Measurements from ENCODE around the gene FMNL2. TPM values are rescaled to one million over a fixed set of nuclear protein-coding genes. Genes with fewer than 3 reads are reported as not detected.

FMNL2 gene
- total and polyA plus RNA-seq, 2 of the 4 experiments (the other 2 are of a cell fraction): 10.9 to 11.4 TPM

GRCh38 chr2:152443771-152444170, 108.8 kb downstream of the FMNL2 start:
- H3K56ac ChIP-seq (ENCODE audit: extremely low read depth, insufficient read depth, low read length): no peak overlapping the region
- CTCF ChIA-PET: no interaction called here
- in situ Hi-C loops (cut with MboI; ENCODE audit: low sequenced_read_pairs) (no loop called here), dilution Hi-C loops (cut with HindIII; ENCODE audit: low sequenced_read_pairs, unreplicated experiment) (no loop called here), intact Hi-C loops (cut with micrococcal nuclease) (no loop called here)
- H3K9ac ChIP-seq (ENCODE audit: low read depth, low read length): no peak overlapping the region
- H3K23ac ChIP-seq (ENCODE audit: low read depth, low read length): no peak overlapping the region
- POLR2A ChIA-PET (ENCODE audit: unreplicated experiment): no interaction called here
- peak; percentile 24 for DNase-seq
- H3K18ac ChIP-seq (ENCODE audit: low read depth, low read length): no peak overlapping the region
- no peak overlapping the region for H3K4me3 ChIP-seq (ENCODE audit: insufficient read depth, low read depth, low read length)
- H2BK20ac ChIP-seq (ENCODE audit: low read depth, low read length): no peak overlapping the region
- H2AK9ac ChIP-seq (replicated peaks; ENCODE audit: low read depth, low read length, poor library complexity): no peak overlapping the region
- peak overlapping the region; percentile 9 for H2AFZ ChIP-seq (replicated peaks; ENCODE audit: low read length, poor library complexity)
- H4K5ac ChIP-seq (ENCODE audit: low read depth, low read length): no peak overlapping the region
- TF ChIP-seq RCOR1 (IDR thresholded peaks at IDR 0.05; ENCODE audit: insufficient replicate concordance, low read length) (no peak), MAFK (IDR thresholded peaks at IDR 0.05; ENCODE audit: low read depth, low read length) (peak; percentile 30; the same call in 1 of the 2 replicates), ELK1 (IDR thresholded peaks at IDR 0.05; ENCODE audit: borderline replicate concordance, low read depth, low read length) (no peak)
- H3K9me1 ChIP-seq (ENCODE audit: insufficient read depth, low read length): no peaks in the 10 kb centered on the region; the same call in 1 of the 2 replicates
- no peak overlapping the region for H3K14ac ChIP-seq (replicated peaks; ENCODE audit: low read depth, low read length)
- no peaks in the 10 kb centered on the region for H3K9me3 ChIP-seq (ENCODE audit: control insufficient read depth, insufficient read depth, low read length)
- peaks cover 26 to 31% of the 10 kb centered on the region in 2 experiments for H3K79me1 ChIP-seq (ENCODE audit: low read depth in 1 of 2, low read length in 2 of 2)
- H2BK5ac ChIP-seq (ENCODE audit: low read depth, low read length, poor library complexity, severe bottlenecking): no peak overlapping the region
- no peak overlapping the region for H2BK15ac ChIP-seq (ENCODE audit: low read depth, low read length)
- no peak overlapping the region for H2AK5ac ChIP-seq (ENCODE audit: low read depth, low read length)
- no peak overlapping the region for H4K91ac ChIP-seq (ENCODE audit: insufficient read depth, low read depth, low read length)
- WGBS, 2 experiments (ENCODE audit: extremely low coverage in 2 of 2, insufficient read length in 1 of 2): 44% methylated on average over 3 of the region's 6 CpGs; no CpG with 5 or more reads in 1 of the 2 experiments
- peaks cover 6% of the 10 kb centered on the region; the same call in 1 of the 2 replicates for H4K20me1 ChIP-seq (ENCODE audit: insufficient read depth, low read length)
- no peak overlapping the region for H3K27ac ChIP-seq (ENCODE audit: insufficient read depth, low read length)
- no peak overlapping the region for H2BK120ac ChIP-seq (ENCODE audit: low read depth, low read length)
- H3K36me3 ChIP-seq (ENCODE audit: control insufficient read depth, insufficient read depth, low read length): no peaks in the 10 kb centered on the region
- ATAC-seq (ENCODE audit: low read depth): no peak
- BruUV-seq (replicated peaks): no TSS peak
- H4K8ac ChIP-seq (ENCODE audit: low read depth in 2 of 2, low read length in 2 of 2): no peak overlapping the region
- H3K4ac ChIP-seq (ENCODE audit: low read depth, low read length): no peak overlapping the region
- H3K4me2 ChIP-seq (ENCODE audit: low read depth, low read length): no peak overlapping the region
- H3K27me3 ChIP-seq (ENCODE audit: control insufficient read depth, insufficient read depth, low read length): no peaks in the 10 kb centered on the region
- 0 out of 2 replicates have a peak, but pooled peaks cover 2% of the 10 kb centered on the region for H3K4me1 ChIP-seq (ENCODE audit: control insufficient read depth, insufficient read depth, low read length)

Data from IMR-90 (cell line).